GM21825 (cell line): ENCODE results near the gene GMEB1.
"Not testable (repeated sequence)": the region's sequence is repeated elsewhere in the genome, so short reads cannot be mapped to it uniquely, and the experiment has no call there.

Experiments used
- ATAC-seq: cut with Tn5 transposase; IDR thresholded peaks from one replicate; pipeline ENCODE4 v1.9.1; 2021; ENCODE audit warnings: mild to moderate bottlenecking, moderate library complexity; ENCODE audit not compliant: unreplicated experiment

GMEB1 gene

GRCh38 chr1:28750330-28750729 lies 81.7 kb downstream of the GMEB1 start:
- no peak for ATAC-seq

- ATAC-seq, result not testable (repeated sequence)
Measured at GRCh38 chr1:28750771-28751294, 82.2 kb downstream of the GMEB1 start.

- no peak for ATAC-seq
Measured at GRCh38 chr1:28751315-28752060, 82.9 kb downstream of the GMEB1 start.

GRCh38 chr1:28755701-28756100 lies 87.1 kb downstream of the GMEB1 start:
- ATAC-seq, result no peak

GRCh38 chr1:28756846-28757245 lies 88.3 kb downstream of the GMEB1 start:
- ATAC-seq, result no peak

- no peak for ATAC-seq
Measured at GRCh38 chr1:28758420-28758819, 89.8 kb downstream of the GMEB1 start.

GRCh38 chr1:28759257-28759656 lies 90.7 kb downstream of the GMEB1 start:
- no peak for ATAC-seq

- ATAC-seq, result no peak
Measured at GRCh38 chr1:28761189-28761588, 92.6 kb downstream of the GMEB1 start.

- no peak for ATAC-seq
Measured at GRCh38 chr1:28766532-28767183, 98.1 kb downstream of the GMEB1 start.
